ENCODE data around the gene C10orf53.

The C10orf53 gene

DNA sequence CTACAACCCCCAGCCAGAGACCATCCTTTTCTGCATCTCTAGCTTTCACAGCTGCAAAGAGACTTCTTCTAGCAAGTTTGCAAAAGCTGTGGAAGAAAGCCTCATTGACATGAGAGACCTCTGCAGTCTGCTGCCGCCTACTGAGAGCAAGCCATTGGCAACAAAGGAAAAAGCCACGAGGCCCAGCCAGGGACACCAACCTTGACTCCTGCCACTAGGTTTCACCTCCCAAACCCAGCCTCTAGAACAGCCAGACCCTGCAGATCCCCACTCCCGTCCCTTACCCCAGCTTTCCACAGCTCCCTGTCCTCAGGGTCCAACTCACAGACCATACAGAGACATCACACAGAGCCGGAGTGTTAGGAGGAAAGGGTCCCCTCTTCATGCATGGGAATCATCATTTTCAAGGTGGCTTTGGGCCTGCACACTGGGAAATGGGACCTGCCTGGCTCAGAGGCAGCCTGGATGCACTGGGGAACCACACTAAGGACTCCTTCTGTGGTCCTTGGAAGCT, 14.6 kb upstream of the C10orf53 start:
- TF ChIP-seq, protein P1, sequence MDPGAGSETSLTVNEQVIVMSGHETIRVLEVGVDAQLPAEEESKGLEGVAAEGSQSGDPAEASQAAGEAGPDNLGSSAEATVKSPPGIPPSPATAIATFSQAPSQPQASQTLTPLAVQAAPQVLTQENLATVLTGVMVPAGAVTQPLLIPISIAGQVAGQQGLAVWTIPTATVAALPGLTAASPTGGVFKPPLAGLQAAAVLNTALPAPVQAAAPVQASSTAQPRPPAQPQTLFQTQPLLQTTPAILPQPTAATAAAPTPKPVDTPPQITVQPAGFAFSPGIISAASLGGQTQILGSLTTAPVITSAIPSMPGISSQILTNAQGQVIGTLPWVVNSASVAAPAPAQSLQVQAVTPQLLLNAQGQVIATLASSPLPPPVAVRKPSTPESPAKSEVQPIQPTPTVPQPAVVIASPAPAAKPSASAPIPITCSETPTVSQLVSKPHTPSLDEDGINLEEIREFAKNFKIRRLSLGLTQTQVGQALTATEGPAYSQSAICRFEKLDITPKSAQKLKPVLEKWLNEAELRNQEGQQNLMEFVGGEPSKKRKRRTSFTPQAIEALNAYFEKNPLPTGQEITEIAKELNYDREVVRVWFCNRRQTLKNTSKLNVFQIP (CRISPR knock-in tag; IDR thresholded peaks at IDR 0.05; ENCODE audit: borderline replicate concordance, low read depth): no peak
- no peak for TF ChIP-seq ZC3H10 (CRISPR knock-in tag; IDR thresholded peaks at IDR 0.05)
- TF ChIP-seq OSR1 (CRISPR knock-in tag; IDR thresholded peaks at IDR 0.05): no peak
- no peak for TF ChIP-seq TCF4 (CRISPR knock-in tag; IDR thresholded peaks at IDR 0.05; ENCODE audit: borderline replicate concordance)
- TF ChIP-seq ARNTL (CRISPR knock-in tag; IDR thresholded peaks at IDR 0.05; ENCODE audit: borderline replicate concordance, low read depth): no peak
- no peak for TF ChIP-seq ZNF70 (CRISPR knock-in tag; IDR thresholded peaks at IDR 0.05)
- TF ChIP-seq GLIS3 (CRISPR knock-in tag; IDR thresholded peaks at IDR 0.05): no peak
- no peak for TF ChIP-seq TOX (CRISPR knock-in tag; IDR thresholded peaks at IDR 0.05; ENCODE audit: borderline replicate concordance)
- TF ChIP-seq BACH2 (CRISPR knock-in tag; IDR thresholded peaks at IDR 0.05; ENCODE audit: borderline replicate concordance): no peak
- no peak for TF ChIP-seq ESRRG (CRISPR knock-in tag; IDR thresholded peaks at IDR 0.05)
- no peak for TF ChIP-seq SNAI2 (CRISPR knock-in tag; IDR thresholded peaks at IDR 0.05)
- TF ChIP-seq, protein P2, sequence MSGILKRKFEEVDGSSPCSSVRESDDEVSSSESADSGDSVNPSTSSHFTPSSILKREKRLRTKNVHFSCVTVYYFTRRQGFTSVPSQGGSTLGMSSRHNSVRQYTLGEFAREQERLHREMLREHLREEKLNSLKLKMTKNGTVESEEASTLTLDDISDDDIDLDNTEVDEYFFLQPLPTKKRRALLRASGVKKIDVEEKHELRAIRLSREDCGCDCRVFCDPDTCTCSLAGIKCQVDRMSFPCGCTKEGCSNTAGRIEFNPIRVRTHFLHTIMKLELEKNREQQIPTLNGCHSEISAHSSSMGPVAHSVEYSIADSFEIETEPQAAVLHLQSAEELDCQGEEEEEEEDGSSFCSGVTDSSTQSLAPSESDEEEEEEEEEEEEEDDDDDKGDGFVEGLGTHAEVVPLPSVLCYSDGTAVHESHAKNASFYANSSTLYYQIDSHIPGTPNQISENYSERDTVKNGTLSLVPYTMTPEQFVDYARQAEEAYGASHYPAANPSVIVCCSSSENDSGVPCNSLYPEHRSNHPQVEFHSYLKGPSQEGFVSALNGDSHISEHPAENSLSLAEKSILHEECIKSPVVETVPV (CRISPR knock-in tag; IDR thresholded peaks at IDR 0.05): no peak

DNA sequence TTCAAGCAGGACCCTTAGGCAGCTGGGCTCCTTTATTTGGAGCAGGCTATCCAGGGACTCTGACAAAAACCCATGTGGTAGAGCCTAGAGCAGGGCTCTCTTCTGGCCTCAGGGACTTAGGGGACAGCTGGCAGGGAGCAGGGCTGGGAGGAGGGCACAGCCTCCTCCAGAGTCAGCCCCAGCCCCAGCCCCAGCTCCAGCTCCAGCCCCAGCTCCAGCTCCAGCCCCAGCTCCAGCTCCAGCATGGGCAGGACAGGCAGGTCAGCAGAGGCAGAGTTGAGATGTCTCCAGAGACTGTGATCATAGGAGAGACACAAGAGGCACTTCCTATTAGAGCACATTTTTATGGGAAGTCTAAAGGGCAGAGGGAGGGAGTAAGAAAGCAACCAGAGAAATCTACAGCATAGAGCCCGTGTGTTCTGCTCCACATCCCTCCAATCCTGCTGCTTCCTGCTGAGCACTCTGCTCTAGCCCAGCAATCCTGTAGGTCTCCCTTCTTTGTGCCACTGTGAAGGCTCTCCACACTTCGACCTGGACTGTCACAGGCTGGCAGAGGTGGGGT, 13.3 kb upstream of the C10orf53 start:
- ATAC-seq: no peak
- TF ChIP-seq, protein P3, sequence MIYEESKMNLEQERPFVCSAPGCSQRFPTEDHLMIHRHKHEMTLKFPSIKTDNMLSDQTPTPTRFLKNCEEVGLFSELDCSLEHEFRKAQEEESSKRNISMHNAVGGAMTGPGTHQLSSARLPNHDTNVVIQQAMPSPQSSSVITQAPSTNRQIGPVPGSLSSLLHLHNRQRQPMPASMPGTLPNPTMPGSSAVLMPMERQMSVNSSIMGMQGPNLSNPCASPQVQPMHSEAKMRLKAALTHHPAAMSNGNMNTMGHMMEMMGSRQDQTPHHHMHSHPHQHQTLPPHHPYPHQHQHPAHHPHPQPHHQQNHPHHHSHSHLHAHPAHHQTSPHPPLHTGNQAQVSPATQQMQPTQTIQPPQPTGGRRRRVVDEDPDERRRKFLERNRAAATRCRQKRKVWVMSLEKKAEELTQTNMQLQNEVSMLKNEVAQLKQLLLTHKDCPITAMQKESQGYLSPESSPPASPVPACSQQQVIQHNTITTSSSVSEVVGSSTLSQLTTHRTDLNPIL (CRISPR knock-in tag; IDR thresholded peaks at IDR 0.05; ENCODE audit: low read depth): no peak

More for the DNA sequence above, 14.6 kb upstream of the C10orf53 start:
- no peak for ATAC-seq

DNA sequence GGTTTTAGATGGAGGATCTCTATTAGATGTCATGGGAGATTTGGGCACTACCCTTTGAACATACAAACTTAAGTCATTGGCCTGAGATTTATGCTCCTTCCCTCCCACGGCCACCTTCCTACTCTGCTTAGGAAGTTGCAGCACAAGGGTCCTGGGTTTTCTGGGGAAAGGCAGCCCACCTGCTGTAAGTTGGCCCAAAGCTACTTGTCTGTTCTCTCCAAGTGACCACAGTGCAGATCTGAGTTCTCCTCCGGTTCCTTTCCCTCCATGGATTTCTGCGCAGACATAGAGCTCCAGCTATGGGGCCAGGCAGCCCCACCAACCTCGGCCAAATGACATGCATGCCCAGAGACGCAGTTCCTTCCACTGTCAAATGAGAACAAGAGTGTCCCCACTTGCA, 12.8 kb upstream of the C10orf53 start:
- TF ChIP-seq, protein P4, sequence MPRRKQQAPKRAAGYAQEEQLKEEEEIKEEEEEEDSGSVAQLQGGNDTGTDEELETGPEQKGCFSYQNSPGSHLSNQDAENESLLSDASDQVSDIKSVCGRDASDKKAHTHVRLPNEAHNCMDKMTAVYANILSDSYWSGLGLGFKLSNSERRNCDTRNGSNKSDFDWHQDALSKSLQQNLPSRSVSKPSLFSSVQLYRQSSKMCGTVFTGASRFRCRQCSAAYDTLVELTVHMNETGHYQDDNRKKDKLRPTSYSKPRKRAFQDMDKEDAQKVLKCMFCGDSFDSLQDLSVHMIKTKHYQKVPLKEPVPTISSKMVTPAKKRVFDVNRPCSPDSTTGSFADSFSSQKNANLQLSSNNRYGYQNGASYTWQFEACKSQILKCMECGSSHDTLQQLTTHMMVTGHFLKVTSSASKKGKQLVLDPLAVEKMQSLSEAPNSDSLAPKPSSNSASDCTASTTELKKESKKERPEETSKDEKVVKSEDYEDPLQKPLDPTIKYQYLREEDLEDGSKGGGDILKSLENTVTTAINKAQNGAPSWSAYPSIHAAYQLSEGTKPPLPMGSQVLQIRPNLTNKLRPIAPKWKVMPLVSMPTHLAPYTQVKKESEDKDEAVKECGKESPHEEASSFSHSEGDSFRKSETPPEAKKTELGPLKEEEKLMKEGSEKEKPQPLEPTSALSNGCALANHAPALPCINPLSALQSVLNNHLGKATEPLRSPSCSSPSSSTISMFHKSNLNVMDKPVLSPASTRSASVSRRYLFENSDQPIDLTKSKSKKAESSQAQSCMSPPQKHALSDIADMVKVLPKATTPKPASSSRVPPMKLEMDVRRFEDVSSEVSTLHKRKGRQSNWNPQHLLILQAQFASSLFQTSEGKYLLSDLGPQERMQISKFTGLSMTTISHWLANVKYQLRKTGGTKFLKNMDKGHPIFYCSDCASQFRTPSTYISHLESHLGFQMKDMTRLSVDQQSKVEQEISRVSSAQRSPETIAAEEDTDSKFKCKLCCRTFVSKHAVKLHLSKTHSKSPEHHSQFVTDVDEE (CRISPR knock-in tag; IDR thresholded peaks at IDR 0.05): no peak
- TF ChIP-seq ZNF70 (CRISPR knock-in tag; IDR thresholded peaks at IDR 0.05) (no peak), SNAI2 (CRISPR knock-in tag; IDR thresholded peaks at IDR 0.05) (no peak), PPARA (CRISPR knock-in tag; IDR thresholded peaks at IDR 0.05; ENCODE audit: borderline replicate concordance) (no peak), TCF4 (CRISPR knock-in tag; IDR thresholded peaks at IDR 0.05; ENCODE audit: borderline replicate concordance) (no peak), ISL1 (CRISPR knock-in tag; IDR thresholded peaks at IDR 0.05) (no peak), ZFP3 (CRISPR knock-in tag; IDR thresholded peaks at IDR 0.05) (no peak), ZFP30 (CRISPR knock-in tag; IDR thresholded peaks at IDR 0.05) (no peak), TOX (CRISPR knock-in tag; IDR thresholded peaks at IDR 0.05; ENCODE audit: borderline replicate concordance) (no peak), GLIS3 (CRISPR knock-in tag; IDR thresholded peaks at IDR 0.05) (no peak), ZC3H10 (CRISPR knock-in tag; IDR thresholded peaks at IDR 0.05) (no peak), ZNF8 (CRISPR knock-in tag; IDR thresholded peaks at IDR 0.05) (no peak), BACH2 (CRISPR knock-in tag; IDR thresholded peaks at IDR 0.05; ENCODE audit: borderline replicate concordance) (no peak), CSDC2 (CRISPR knock-in tag; IDR thresholded peaks at IDR 0.05) (no peak), ESRRG (CRISPR knock-in tag; IDR thresholded peaks at IDR 0.05) (no peak)
- TF ChIP-seq, protein P2 (CRISPR knock-in tag; IDR thresholded peaks at IDR 0.05): no peak
- TF ChIP-seq, protein P3 (CRISPR knock-in tag; IDR thresholded peaks at IDR 0.05; ENCODE audit: low read depth): no peak
- TF ChIP-seq, protein P1 (CRISPR knock-in tag; IDR thresholded peaks at IDR 0.05; ENCODE audit: borderline replicate concordance, low read depth): no peak
- TF ChIP-seq, protein P5, sequence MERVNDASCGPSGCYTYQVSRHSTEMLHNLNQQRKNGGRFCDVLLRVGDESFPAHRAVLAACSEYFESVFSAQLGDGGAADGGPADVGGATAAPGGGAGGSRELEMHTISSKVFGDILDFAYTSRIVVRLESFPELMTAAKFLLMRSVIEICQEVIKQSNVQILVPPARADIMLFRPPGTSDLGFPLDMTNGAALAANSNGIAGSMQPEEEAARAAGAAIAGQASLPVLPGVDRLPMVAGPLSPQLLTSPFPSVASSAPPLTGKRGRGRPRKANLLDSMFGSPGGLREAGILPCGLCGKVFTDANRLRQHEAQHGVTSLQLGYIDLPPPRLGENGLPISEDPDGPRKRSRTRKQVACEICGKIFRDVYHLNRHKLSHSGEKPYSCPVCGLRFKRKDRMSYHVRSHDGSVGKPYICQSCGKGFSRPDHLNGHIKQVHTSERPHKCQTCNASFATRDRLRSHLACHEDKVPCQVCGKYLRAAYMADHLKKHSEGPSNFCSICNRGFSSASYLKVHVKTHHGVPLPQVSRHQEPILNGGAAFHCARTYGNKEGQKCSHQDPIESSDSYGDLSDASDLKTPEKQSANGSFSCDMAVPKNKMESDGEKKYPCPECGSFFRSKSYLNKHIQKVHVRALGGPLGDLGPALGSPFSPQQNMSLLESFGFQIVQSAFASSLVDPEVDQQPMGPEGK (CRISPR knock-in tag; IDR thresholded peaks at IDR 0.05; ENCODE audit: borderline replicate concordance): no peak
- ATAC-seq: no peak
